Measurements from ENCODE around the gene PUSL1.

The PUSL1 gene

DNA sequence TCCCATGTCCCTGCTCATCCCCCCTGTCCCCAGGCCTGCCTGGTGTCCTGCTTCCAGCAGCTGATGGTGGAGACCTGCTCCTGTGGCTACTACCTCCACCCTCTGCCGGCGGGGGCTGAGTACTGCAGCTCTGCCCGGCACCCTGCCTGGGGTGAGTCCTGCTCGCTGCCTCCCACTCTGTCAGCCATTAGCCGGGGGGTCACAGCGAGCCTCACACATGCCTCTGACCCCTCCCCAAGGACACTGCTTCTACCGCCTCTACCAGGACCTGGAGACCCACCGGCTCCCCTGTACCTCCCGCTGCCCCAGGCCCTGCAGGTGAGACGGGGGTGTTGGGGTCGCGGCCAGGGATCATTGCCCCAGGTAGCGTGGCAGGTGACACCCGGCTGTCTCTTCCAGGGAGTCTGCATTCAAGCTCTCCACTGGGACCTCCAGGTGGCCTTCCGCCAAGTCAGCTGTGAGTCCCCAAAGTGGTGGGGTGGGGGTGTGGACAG is 18.1 kb upstream of the PUSL1 start:
- H3K4me1 ChIP-seq (ENCODE audit: control insufficient read depth, insufficient read depth, low read length), result 0 out of 2 replicates have a peak, but pooled peaks cover 5% of the 10 kb centered on the region
- peaks cover 4% of the 10 kb centered on the region for H3K9me3 ChIP-seq (ENCODE audit: control insufficient read depth, insufficient read depth, low read depth, low read length)
- H3K36me3 ChIP-seq (ENCODE audit: control insufficient read depth, insufficient read depth, low read length), result no peaks in the 10 kb centered on the region
- H3K9ac ChIP-seq (ENCODE audit: low read length), result no peak overlapping the region
- H3K27me3 ChIP-seq (ENCODE audit: control insufficient read depth, insufficient read depth, low read length), result no peaks in the 10 kb centered on the region; the same call in 1 of the 2 replicates
- no peak overlapping the region for H3K4me3 ChIP-seq (ENCODE audit: low read depth, low read length)
- H3K27ac ChIP-seq (ENCODE audit: low read depth, low read length), result no peak overlapping the region

DNA sequence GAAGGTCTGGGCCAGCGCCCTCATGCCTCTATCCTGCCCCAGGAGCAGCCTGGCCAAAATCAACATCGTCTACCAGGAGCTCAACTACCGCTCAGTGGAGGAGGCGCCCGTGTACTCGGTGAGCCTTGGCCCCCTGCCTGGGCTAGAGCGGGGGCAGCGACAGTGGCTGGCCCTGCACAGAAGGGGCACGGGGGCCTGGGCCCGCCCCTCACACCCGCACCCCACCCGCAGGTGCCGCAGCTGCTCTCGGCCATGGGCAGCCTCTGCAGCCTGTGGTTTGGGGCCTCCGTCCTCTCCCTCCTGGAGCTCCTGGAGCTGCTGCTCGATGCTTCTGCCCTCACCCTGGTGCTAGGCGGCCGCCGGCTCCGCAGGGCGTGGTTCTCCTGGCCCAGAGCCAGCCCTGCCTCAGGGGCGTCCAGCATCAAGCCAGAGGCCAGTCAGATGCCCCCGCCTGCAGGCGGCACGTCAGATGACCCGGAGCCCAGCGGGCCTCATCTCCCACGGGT is 17.3 kb upstream of the PUSL1 start:
- Histone ChIP-seq H3K27me3 (ENCODE audit: control insufficient read depth, insufficient read depth, low read length) (no peaks in the 10 kb centered on the region; the same call in 1 of the 2 replicates), H3K4me1 (ENCODE audit: control insufficient read depth, insufficient read depth, low read length) (0 out of 2 replicates have a peak, but pooled peaks cover 5% of the 10 kb centered on the region), H3K27ac (ENCODE audit: low read depth, low read length) (no peak overlapping the region), H3K9me3 (ENCODE audit: control insufficient read depth, insufficient read depth, low read depth, low read length) (peaks cover 4% of the 10 kb centered on the region), H3K9ac (ENCODE audit: low read length) (no peak overlapping the region), H3K4me3 (ENCODE audit: low read depth, low read length) (no peak overlapping the region), H3K36me3 (ENCODE audit: control insufficient read depth, insufficient read depth, low read length) (0 out of 2 replicates have a peak, but pooled peaks cover 4% of the 10 kb centered on the region)

DNA sequence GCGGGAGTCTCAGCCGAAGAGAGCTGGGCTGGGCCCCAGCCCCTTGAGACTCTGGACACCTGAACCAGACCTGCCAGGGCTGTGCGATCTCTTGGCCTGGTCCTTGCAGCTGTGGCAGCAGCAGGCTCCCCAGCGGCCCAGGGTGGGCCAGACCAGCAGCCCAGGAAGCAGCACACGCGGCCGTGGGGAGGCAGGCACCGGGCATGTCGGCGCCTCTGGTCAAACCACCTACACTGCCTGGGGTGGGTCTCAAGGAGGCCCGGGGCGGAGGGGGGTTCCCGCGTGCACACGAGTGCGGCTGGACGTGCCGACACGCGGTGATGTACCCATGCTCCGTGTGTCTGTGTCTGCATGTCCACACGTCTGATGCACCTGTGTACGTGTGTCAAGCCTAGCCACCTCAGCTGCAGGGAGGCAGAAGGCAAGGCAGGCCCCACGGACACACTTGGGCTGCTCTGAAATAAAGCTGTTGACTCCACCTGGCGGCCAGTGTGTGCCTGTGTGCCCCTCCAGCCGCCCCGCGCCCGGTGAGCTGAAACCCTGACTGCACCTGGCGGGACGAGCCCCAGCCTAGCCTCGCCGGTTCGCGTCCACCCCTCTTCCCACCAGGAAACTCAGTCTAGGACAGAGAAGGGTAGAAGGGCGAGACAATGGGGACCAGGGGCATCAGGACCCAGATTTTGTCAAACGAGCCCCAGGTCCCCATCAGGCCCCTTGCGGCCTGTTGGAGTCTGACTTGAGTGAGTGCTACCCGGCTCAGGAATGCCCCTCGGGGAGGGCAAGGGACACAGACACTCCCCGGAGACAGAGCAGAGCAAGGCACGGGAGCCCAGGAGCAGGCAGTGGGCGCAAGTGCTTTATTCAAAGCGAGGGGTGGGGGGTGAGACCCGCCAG is 16.6 kb upstream of the PUSL1 start:
- Histone ChIP-seq H3K27ac (ENCODE audit: low read depth, low read length) (no peak overlapping the region), H3K4me1 (ENCODE audit: control insufficient read depth, insufficient read depth, low read length) (0 out of 2 replicates have a peak, but pooled peaks cover 5% of the 10 kb centered on the region), H3K9ac (ENCODE audit: low read length) (no peak overlapping the region), H3K4me3 (ENCODE audit: low read depth, low read length) (no peak overlapping the region), H3K9me3 (ENCODE audit: control insufficient read depth, insufficient read depth, low read depth, low read length) (peaks cover 4% of the 10 kb centered on the region), H3K36me3 (ENCODE audit: control insufficient read depth, insufficient read depth, low read length) (peaks cover 6% of the 10 kb centered on the region; the same call in 1 of the 2 replicates), H3K27me3 (ENCODE audit: control insufficient read depth, insufficient read depth, low read length) (no peaks in the 10 kb centered on the region; the same call in 1 of the 2 replicates)

DNA sequence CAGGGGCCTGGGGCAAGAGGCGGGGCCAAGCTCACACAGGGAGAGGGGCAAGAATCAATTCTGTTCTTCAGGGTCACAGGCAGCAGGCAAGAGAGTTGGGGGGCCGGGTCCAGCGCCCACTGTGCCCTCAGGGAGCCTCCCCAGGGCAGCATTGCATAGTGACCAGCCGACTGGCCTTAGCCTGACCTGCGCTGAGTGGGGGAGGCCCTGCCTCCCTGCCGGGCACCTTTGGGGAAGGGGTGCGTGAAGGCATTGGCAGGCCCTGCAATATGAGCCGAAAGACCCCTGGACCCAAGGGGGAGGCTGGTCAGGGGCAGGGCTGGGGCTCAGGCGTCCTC is 16.0 kb upstream of the PUSL1 start:
- Histone ChIP-seq H3K9ac (ENCODE audit: low read length) (no peak overlapping the region), H3K27me3 (ENCODE audit: control insufficient read depth, insufficient read depth, low read length) (no peaks in the 10 kb centered on the region; the same call in 1 of the 2 replicates), H3K4me3 (ENCODE audit: low read depth, low read length) (no peak overlapping the region), H3K36me3 (ENCODE audit: control insufficient read depth, insufficient read depth, low read length) (peaks cover 7% of the 10 kb centered on the region; the same call in 1 of the 2 replicates), H3K27ac (ENCODE audit: low read depth, low read length) (no peak overlapping the region), H3K4me1 (ENCODE audit: control insufficient read depth, insufficient read depth, low read length) (0 out of 2 replicates have a peak, but pooled peaks cover 5% of the 10 kb centered on the region), H3K9me3 (ENCODE audit: control insufficient read depth, insufficient read depth, low read depth, low read length) (peaks cover 4% of the 10 kb centered on the region)

DNA sequence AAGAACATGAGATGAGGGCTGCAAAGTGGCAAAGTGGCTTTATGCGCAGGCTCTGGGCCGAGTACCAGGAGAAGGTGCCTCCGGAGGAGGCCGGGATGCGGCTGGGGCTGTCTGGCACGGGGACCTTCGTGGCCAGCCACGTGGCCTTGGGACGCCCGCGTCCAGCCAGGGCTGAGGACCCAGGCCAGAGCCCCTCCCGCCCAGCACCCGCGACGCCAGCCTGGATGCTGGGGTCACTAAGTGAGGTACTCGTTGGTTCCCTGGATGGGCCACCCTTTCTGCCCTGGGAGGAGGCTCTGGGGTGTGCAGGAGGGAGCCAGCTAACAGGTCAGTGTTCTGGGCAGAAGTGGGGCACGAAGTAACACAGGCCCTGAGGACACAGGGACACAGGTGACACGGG is 15.5 kb upstream of the PUSL1 start:
- peaks cover 4% of the 10 kb centered on the region for H3K9me3 ChIP-seq (ENCODE audit: control insufficient read depth, insufficient read depth, low read depth, low read length)
- peaks cover 10% of the 10 kb centered on the region for H3K36me3 ChIP-seq (ENCODE audit: control insufficient read depth, insufficient read depth, low read length)
- H3K9ac ChIP-seq (ENCODE audit: low read length), result no peak overlapping the region
- 0 out of 2 replicates have a peak, but pooled peaks cover 5% of the 10 kb centered on the region for H3K4me1 ChIP-seq (ENCODE audit: control insufficient read depth, insufficient read depth, low read length)
- no peaks in the 10 kb centered on the region; the same call in 1 of the 2 replicates for H3K27me3 ChIP-seq (ENCODE audit: control insufficient read depth, insufficient read depth, low read length)
- no peak overlapping the region for H3K4me3 ChIP-seq (ENCODE audit: low read depth, low read length)
- no peak overlapping the region for H3K27ac ChIP-seq (ENCODE audit: low read depth, low read length)

DNA sequence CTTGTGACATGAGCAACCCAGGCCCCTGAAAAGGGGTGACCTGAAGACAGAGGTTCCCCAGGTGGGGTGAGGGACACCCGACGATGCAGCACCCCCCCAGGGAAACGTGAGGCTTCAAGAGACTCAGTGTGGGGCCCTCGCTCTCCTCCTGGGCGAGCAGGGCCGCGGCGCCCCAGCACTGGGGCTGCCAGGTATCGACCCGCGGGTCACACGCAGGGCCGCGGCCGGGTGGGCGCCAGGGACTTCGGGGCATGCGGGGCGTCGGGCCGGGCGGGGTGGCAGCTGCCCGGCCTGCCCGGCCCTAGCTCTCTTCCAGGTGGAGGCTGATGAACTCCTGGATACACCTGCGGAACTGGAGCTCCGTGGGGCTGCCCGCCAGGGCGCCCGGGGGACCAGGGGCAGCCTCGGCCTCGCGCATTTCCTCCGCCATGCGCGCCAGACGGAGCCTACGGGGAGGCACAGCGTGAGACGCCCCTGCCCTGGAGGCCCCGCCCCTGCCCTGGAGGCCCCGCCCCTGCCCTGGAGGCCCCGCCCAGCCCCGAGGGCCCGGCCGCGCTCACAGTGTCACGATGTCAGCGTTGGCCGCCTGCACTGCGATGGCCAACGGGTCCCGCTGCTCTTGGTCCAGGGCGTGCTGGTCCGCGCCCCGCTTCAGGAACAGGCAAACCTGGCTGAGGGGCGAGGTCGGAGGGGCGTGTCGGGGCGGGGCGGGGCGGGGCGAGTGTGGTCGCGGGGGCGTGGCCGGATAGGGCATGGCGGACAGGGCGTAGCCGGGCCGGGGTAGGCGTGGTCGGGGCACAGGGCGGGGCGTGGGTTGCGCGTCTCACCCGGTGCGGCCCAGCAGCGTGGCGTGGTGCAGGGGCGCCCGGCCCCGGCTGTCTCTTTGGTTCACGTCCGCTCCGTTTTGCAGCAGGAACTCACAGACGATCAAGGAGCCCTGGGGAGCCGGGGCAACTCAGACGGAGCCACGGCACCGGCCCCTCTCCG is 14.8 kb upstream of the PUSL1 start:
- H3K9ac ChIP-seq (ENCODE audit: low read length), result no peak overlapping the region
- H3K4me3 ChIP-seq (ENCODE audit: low read depth, low read length), result peak overlapping the region; percentile 57
- H3K4me1 ChIP-seq (ENCODE audit: control insufficient read depth, insufficient read depth, low read length), result 0 out of 2 replicates have a peak, but pooled peaks cover 5% of the 10 kb centered on the region
- peaks cover 12% of the 10 kb centered on the region for H3K36me3 ChIP-seq (ENCODE audit: control insufficient read depth, insufficient read depth, low read length)
- H3K27me3 ChIP-seq (ENCODE audit: control insufficient read depth, insufficient read depth, low read length), result no peaks in the 10 kb centered on the region; the same call in 1 of the 2 replicates
- H3K27ac ChIP-seq (ENCODE audit: low read depth, low read length), result no peak overlapping the region
- H3K9me3 ChIP-seq (ENCODE audit: control insufficient read depth, insufficient read depth, low read depth, low read length), result peaks cover under 1% of the 10 kb centered on the region

DNA sequence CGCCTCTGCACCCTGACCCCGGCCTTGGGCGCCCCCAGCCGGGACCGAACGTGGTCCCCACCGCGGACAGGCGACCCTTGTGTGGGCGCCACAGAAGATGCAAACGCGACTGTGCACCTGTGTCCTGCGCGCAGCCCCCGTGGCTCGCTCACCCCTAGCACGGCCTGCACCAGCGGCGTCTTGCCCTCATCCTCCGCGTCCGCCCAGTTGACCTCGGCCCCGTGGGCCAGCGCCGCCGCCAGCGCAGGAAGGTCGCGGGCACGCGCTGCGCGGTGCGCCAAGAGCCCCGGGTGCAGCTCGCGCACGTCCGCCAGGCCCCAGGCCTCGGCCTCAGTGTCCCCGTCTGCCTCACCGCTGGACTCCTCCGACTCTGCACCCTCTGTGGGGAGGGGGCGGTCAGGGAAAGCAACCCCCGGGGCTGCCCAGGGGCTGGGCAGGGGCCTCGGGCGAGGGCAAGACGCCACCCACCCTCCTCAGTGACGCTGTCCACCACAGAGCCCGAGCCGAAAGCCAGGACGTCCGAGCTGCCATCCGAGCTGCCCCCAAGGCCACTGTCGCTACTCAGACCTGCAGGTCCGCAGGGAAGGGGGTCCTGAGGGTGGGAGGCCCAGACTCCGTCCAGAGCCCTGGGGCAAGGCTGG is 14.0 kb upstream of the PUSL1 start:
- no peaks in the 10 kb centered on the region; the same call in 1 of the 2 replicates for H3K27me3 ChIP-seq (ENCODE audit: control insufficient read depth, insufficient read depth, low read length)
- H3K9me3 ChIP-seq (ENCODE audit: control insufficient read depth, insufficient read depth, low read depth, low read length), result no peaks in the 10 kb centered on the region
- H3K27ac ChIP-seq (ENCODE audit: low read depth, low read length), result no peak overlapping the region
- peaks cover 12% of the 10 kb centered on the region for H3K36me3 ChIP-seq (ENCODE audit: control insufficient read depth, insufficient read depth, low read length)
- H3K4me1 ChIP-seq (ENCODE audit: control insufficient read depth, insufficient read depth, low read length), result peaks cover 5% of the 10 kb centered on the region; the same call in 1 of the 2 replicates
- H3K9ac ChIP-seq (ENCODE audit: low read length), result no peak overlapping the region
- H3K4me3 ChIP-seq (ENCODE audit: low read depth, low read length), result peak overlapping the region; percentile 57

DNA sequence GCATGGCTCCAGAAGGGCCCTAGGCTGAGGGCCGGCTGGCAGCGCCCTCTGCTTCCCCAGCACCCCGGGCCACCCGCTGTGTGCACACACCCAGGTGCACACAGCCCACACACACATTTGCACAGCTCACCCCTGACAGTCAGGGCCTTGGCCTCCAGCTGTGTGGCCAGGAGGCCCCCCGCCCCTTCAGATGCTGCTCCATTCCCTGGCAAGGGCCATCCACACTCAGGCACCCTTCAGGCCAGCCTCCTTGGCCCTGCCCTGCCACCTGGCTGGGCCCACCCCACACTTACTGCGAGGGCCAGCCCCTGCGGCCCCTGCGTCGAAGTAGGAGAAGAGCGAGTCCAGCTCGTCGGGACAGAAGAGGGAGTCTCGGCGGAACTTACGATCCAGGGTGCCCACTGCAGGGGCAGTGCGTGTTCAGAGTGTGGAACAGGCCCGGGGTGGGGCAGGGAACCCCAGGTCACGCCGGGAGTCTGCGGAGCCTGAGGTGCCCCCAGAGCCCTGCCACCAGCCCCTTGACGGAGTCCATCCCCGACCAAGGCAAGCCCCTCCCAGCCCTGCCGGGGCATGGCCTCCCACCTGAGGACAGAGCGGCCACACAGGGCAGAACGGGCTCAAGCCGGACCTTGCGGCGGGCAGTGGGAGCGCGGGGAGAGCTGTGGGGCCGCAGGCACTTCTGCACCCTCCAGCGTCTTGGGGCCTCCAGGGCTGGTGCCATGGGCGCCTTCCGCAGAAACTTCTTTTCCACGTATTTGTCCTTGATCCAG is 13.1 kb upstream of the PUSL1 start:
- Histone ChIP-seq H3K9ac (ENCODE audit: low read length) (no peak overlapping the region), H3K4me3 (ENCODE audit: low read depth, low read length) (no peak overlapping the region), H3K36me3 (ENCODE audit: control insufficient read depth, insufficient read depth, low read length) (peaks cover 12% of the 10 kb centered on the region), H3K9me3 (ENCODE audit: control insufficient read depth, insufficient read depth, low read depth, low read length) (no peaks in the 10 kb centered on the region), H3K27me3 (ENCODE audit: control insufficient read depth, insufficient read depth, low read length) (no peaks in the 10 kb centered on the region; the same call in 1 of the 2 replicates), H3K4me1 (ENCODE audit: control insufficient read depth, insufficient read depth, low read length) (peaks cover 5% of the 10 kb centered on the region; the same call in 1 of the 2 replicates), H3K27ac (ENCODE audit: low read depth, low read length) (no peak overlapping the region)

DNA sequence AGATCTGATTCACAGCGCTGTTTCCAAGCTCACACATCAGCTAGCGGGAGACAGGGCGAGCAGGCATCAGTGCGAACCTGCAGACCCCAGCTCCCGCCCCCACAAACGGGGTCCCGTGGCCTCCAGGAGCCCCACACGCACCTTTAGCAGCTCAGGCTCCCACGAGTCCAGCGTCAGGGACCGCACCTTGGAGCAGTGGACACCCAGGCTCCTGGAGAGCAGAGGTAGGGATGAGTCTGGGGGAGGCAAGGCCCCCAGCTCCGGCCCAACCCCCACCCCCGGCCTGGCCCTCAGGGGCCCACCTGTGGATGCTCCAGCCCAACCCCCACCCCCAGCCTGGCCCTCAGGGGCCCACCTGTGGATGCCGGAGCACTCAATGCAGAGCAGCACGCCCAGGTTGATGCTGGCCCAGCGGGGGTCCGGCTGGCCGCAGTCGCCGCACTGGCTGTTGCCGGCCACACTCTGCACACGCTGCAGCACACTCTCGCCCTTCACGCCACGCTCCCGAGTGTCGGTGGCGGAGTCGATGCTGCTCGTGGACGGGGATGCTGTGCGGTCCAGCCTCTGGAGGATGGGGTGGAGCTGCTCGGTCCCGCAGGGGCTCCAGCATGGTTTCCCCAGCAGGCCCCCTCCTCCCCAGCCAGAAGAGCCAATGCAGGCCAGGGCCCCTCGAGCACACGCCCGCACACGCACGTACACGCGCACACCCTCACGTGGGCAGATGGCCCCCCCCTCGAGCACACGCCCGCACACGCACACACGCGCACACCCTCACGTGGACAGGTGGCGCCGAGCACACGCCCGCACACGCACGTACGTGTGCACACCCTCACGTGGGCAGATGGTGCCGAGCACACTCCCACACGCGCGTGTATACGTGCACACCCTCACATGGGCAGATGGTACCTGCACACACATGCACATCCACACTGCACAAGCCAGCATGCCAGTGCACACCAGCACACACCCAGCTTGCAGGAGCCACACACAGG is 12.0 kb upstream of the PUSL1 start:
- H3K36me3 ChIP-seq (ENCODE audit: control insufficient read depth, insufficient read depth, low read length), result peaks cover 12% of the 10 kb centered on the region
- H3K4me3 ChIP-seq (ENCODE audit: low read depth, low read length), result no peak overlapping the region
- H3K27me3 ChIP-seq (ENCODE audit: control insufficient read depth, insufficient read depth, low read length), result no peaks in the 10 kb centered on the region
- H3K9me3 ChIP-seq (ENCODE audit: control insufficient read depth, insufficient read depth, low read depth, low read length), result no peaks in the 10 kb centered on the region
- H3K4me1 ChIP-seq (ENCODE audit: control insufficient read depth, insufficient read depth, low read length), result peaks cover 5% of the 10 kb centered on the region; the same call in 1 of the 2 replicates
- H3K9ac ChIP-seq (ENCODE audit: low read length), result no peak overlapping the region
- H3K27ac ChIP-seq (ENCODE audit: low read depth, low read length), result no peak overlapping the region

All from HUES6 (cell line).